HG03442 (cell line): ENCODE data around the gene RAP1GDS1.
"Not testable (repeated sequence)": the region's sequence is repeated elsewhere in the genome, so short reads cannot be mapped to it uniquely, and the experiment has no call there.

Experiments used
- ATAC-seq: cut with Tn5 transposase; IDR thresholded peaks from one replicate; pipeline ENCODE4 v1.9.1; 2021; ENCODE audit warnings: mild to moderate bottlenecking, moderate library complexity; ENCODE audit not compliant: unreplicated experiment

Gene RAP1GDS1

GRCh38 chr4:98343626-98344025, 82.4 kb downstream of the RAP1GDS1 start:
- ATAC-seq = no peak

- no peak for ATAC-seq
Observed at GRCh38 chr4:98345838-98346237, 84.7 kb downstream of the RAP1GDS1 start.

GRCh38 chr4:98352396-98352795, 91.2 kb downstream of the RAP1GDS1 start:
- no peak for ATAC-seq

GRCh38 chr4:98352940-98353339, 91.8 kb downstream of the RAP1GDS1 start:
- ATAC-seq = no peak

GRCh38 chr4:98358630-98359248, 97.6 kb downstream of the RAP1GDS1 start:
- no peak for ATAC-seq

GRCh38 chr4:98359646-98360045, 98.5 kb downstream of the RAP1GDS1 start:
- no peak for ATAC-seq

DNA sequence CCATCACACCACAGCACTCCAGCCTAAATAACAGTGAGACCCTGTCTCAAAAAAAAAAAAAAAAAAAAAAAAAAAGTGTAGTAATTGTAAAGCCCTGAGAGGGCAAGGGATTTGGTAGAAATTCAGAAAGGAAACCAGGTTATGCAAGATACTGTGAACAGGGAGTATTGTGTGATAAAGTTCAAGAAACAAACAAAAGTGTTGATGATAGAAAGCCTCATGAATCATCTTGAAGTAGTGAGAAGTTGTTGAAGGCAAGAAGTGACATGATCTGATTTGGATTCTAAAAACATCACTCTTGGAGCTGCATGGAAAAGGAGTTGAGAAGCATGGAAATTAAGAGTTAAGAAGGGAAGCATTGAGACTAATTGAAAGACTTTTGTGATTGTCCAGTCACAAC, 102.2 kb downstream of the RAP1GDS1 start:
- no peak for ATAC-seq

GRCh38 chr4:98366275-98366674, 105.1 kb downstream of the RAP1GDS1 start:
- not testable (repeated sequence) for ATAC-seq

DNA sequence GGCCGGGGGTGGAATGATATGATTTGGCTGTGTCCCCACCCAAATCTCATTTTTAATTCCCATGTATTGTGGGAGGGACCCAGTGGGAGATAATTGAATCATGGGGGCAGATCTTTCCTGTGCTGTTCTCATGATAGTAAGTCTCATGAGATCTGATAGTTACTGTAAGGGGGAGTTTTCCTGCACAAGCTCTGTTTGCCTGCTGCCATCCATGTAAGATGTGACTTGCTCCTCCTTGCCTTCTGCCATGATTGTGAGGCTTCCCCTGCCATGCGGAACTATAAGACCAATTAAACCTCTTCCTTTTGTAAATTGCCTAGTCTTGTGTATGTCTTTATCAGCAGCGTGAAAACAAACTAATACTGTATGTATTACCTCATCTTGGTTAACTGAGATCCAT, 106.8 kb downstream of the RAP1GDS1 start:
- ATAC-seq = not testable (repeated sequence)

- ATAC-seq = no peak
Observed at GRCh38 chr4:98369322-98369721, 108.1 kb downstream of the RAP1GDS1 start.

DNA sequence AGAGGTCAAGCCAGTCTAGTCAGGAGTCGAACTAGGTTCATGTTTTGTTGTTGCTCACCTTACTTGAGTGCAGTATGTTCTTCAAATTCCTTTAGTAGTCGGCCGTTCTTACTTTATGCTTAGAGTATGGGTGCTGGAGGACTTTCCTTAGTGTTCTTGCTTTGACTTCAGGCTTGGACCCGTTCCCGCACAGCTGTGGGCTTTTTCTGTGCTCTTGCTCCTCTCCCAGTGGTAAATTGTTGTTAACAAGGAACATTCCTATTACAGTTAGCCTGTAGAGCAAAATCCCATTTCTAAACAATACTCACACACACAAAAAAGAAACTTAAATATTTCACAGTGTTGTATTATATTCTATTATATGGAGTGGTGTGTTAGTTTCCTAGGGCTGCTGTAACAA, 113.5 kb downstream of the RAP1GDS1 start:
- no peak for ATAC-seq

DNA sequence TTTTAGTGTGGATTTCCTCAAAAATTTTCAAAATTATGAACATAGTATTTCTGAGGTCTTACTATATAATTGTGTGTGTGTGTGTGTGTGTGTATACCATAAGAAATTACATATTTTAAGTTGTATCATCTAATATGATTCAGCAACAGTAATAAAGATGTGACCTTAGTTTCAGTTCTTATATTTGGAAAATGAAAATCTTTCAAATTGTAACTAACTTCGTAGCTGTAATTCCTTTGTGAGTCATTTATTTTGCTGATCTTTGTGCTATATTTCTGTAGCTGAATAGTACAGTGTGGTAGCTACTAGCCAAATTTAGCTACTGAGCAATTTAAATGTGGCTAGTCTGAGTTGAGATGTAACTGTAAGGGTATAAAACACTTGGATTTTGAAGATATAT, 116.4 kb downstream of the RAP1GDS1 start:
- no peak for ATAC-seq

- no peak for ATAC-seq
Observed at GRCh38 chr4:98381306-98381705, 120.1 kb downstream of the RAP1GDS1 start.

DNA sequence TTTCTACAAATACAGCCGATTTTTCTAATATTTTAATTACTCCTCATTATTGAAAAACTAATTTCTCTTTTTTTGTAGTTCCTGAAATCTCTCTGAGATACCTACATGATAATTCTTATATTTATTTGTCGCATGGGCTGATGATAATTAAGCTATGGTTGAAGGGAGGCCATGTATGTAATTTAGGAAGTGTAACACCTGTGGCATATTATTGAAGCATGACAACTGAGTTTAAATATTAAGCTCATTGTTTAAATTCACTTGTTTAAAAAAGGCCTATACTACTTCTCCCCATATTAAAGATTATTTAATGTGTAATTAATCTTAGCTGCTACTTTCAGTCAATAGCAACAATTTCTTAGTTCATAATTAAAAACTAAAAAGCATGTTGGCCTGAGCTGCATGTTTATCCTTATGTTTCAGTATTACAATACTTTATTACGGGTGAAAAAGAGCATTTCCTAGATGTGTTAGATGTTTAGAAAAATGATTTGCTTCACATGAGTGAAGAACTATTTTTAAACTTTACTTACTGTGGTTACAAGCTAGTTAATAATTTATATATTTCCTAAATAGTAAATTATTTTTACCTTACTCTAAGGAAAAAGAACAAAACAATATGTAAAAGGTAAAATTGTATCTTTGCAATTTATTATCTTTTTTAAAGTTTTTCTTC, 122.4 kb downstream of the RAP1GDS1 start:
- no peak for ATAC-seq

DNA sequence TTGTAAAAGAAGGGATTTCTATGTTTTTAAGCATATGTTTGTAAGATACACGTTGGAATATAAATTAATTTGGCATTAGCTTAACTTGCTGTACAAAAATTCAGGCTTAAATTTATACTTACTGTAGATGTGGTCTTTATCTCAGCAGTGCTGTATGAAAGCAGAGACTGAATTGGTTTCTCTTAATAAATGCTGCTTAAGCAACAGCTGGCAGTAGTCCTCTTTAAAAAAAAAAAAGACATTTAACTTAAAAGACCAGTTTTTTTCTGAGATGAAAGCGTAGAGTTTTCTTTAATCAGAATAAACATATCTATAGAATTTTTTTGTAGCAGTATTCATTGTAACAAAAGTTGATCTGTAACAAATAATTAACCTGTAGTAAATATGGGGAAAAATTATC, 124.6 kb downstream of the RAP1GDS1 start:
- no peak for ATAC-seq

GRCh38 chr4:98387345-98388026, 126.3 kb downstream of the RAP1GDS1 start:
- no peak for ATAC-seq

GRCh38 chr4:98394134-98394533, 132.9 kb downstream of the RAP1GDS1 start:
- no peak for ATAC-seq

- ATAC-seq = no peak
Observed at GRCh38 chr4:98399915-98400314, 138.7 kb downstream of the RAP1GDS1 start.

DNA sequence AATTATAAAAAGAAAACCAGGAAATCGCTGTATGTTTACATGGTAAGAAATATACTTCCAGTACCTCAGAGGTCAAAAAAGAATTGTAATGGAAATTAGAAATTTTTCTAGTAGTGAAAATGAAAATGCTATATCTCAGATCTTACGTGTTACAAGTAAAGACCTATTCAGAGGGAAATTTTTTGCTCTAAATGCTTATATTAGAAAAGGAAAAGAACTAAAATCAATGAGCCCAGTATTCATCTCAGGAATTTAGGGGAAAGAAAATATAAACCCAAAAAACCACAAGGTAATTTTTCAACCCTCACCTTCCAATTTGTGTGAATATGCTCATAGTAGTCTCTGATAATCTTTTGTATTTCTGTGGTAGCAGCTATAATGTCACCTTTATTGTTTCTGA, 145.6 kb downstream of the RAP1GDS1 start:
- ATAC-seq = peak; percentile 70

DNA sequence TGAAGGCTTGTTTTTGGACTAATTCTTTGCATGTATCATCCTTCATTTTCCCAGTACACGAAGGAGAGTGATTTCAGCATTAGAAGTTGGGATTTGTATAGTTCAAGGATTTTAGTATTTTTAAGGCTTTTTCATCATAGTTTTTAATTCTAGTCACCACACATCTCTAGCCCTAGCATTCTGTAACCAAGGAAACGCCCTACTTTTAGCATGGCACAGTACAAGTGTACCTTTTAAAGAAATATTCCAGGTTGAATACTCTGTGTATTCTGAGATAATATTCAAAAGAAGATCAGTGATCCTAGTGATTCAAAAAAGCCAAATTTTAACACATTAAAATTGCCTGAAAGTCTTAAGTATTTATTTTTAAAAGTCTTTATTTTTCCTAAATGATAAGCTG, 150.5 kb downstream of the RAP1GDS1 start:
- ATAC-seq = no peak

DNA sequence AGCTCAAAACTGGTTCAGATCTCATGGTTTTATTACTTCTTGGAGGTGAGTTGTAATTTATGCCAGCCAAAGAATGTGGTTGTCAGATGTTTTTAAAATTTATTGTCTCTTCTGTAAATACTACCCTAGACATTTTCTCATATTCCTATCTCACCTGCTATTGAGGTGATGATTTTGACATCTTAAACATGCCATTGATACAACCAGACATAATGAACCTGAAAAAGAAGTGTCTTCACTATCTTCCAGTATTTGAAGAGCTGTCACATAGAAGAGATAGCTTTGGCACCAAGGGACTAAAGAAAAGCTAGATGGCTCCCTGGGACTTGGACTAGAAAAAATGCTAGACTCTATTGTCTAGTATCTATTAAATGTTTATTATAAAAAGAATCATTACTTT, 155.7 kb downstream of the RAP1GDS1 start:
- ATAC-seq = no peak

DNA sequence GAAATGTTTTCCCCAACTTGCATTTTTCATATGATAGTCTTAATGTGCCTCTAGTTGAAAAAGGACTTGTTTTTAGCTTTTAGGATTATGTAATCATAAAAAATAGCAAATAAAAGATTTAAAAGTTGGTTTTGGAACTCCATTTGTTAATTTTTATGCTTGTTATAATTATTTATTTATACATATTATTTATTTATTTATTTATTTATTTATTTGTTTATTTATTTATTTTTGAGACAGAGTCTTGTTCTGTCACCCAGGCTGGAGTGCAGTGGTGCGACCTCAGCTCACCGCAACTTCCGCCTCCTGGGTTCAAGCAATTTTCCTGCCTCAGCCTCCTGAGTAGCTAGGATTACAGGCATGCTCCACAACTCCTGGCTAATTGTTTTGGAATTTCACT, 159.0 kb downstream of the RAP1GDS1 start:
- ATAC-seq = not testable (repeated sequence)
